HG03342 (cell line): ENCODE results near the gene FRMD4B.
A peak's percentile ranks its signal among the peaks of the same experiment; 100 is the strongest.

Source experiments
- ATAC-seq: cut with Tn5 transposase; IDR thresholded peaks from one replicate; pipeline ENCODE4 v1.9.1; 2021; ENCODE audit warnings: mild to moderate bottlenecking, moderate library complexity; ENCODE audit not compliant: unreplicated experiment

The FRMD4B gene

DNA sequence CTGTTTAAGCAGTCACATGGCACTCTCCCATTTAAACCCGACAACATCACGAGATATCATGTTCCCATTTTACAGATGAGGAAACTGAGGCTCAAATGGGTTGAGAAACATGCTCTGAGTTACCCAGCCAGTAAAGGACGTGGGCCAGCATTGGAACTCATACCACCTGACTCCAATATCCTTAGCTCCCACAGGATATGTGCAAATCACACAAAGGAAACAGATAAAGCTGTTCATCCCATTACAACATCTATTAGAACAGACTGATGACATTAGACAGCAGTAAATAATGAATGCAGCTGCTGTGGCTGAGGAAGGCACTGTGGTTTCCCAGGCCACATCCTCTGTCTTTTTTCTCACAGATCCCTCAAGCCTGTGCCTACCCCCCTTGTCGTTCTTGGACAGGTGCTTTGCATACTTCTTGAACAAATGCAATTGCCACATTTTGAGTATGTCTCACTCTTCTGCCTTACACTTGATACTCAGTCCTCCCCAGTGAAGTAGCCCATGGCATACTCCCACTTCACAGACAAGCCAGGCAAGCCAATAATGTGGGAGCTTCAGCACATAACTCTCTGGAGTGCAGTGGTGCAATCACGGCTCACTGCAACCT lies 17.7 kb downstream of the FRMD4B start:
- peak; percentile 99 for ATAC-seq

- ATAC-seq, result no peak
Observed at GRCh38 chr3:69367586-69367985, 18.3 kb downstream of the FRMD4B start.

- no peak for ATAC-seq
Observed at GRCh38 chr3:69364354-69364753, 21.5 kb downstream of the FRMD4B start.

DNA sequence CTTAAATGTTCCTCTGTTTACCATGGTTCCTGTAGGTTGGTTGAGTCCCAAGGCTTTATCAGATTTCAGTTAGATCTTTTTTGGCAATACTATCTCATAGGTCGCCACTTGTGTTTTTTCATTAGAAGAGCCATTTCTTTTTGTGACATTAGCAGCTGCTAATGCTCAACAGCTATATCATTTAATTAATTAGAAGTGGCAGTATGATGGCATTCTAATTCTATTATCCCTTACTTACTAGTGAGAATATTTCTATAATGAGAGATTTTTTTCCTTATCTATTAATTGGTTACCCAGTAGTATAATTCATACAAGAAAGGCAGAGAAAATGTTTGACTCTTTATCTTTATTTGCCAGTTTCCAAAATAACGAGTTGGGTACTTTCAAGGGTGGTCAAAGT lies 25.2 kb downstream of the FRMD4B start:
- ATAC-seq, result no peak

- ATAC-seq, result no peak
Observed at GRCh38 chr3:69359916-69360315, 26.0 kb downstream of the FRMD4B start.

- no peak for ATAC-seq
Observed at GRCh38 chr3:69359339-69359893, 26.5 kb downstream of the FRMD4B start.

DNA sequence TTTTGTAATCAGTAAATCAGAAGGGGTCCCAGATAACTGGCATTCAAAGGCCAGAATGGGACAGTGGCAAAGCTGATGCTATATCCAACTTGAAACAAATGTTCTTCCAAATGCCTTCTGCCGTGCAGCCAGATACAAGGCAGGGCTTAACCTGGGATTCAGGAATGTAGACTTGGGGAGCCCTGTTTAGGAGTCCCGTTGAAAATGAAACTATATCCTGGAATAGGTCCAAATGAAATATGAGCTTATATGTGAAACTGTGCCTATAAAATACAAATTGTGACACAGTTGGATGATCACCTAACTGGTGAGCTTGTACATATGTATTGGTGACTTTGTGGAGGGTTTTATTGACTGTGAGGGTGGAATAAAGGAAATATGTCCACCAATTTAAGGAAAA lies 28.7 kb downstream of the FRMD4B start:
- ATAC-seq, result no peak

GRCh38 chr3:69354948-69355347 lies 30.9 kb downstream of the FRMD4B start:
- no peak for ATAC-seq

- no peak for ATAC-seq
Observed at GRCh38 chr3:69353503-69353902, 32.4 kb downstream of the FRMD4B start.

- no peak for ATAC-seq
Observed at GRCh38 chr3:69353088-69353478, 32.8 kb downstream of the FRMD4B start.

DNA sequence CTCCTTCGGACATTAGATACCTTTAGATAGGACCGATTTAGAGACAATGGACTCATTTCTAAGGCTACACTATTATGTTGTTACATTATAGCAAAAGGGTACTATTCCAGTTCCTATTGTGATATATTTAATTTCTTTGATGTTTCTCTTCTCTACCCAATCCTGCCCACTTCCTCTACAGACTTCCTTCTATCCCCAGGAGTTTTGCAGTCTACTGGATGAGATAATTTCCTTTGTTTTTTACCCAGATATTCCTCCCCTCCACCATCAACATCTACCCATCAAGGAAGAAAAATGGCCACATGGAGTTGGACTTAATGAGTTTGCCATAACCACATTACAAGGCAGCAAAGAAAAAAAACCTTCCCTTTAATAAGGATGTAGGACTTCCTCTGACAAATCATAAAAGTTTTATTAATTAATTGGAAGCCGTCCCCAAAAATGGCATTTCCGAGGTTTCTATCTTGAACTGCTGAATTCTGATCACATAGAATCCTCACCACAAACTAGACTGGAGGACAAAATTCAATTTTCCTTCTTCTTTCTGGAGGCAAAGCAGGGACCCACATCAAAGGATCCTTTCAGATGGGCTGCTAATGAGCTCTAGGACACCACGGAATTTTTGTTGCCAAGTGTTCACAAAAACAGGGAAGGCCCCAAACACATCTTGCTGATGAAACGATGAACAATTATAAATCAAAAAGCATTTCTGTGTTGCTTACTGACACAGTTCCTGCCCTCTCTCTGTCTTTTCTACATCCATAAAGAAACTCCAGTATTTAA lies 33.4 kb downstream of the FRMD4B start:
- ATAC-seq, result no peak

DNA sequence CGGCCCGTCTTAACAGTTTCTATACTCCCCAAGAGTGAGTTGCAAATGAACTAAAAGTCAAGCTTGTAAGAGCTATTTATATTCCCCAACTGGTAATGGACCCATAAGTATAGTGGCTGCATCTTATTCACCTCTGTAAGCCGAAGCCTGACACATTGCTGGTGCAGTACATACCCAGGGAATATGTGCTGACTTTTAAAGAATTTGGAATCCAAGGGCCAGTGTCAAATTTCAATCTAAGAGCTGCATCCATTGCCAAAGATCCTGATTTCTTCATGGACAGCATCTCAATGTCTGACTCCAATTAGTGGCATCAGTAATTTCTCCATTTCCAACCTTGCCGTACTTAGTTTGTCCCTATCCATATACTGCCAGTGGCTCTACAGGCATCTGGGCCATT lies 42.0 kb downstream of the FRMD4B start:
- no peak for ATAC-seq

DNA sequence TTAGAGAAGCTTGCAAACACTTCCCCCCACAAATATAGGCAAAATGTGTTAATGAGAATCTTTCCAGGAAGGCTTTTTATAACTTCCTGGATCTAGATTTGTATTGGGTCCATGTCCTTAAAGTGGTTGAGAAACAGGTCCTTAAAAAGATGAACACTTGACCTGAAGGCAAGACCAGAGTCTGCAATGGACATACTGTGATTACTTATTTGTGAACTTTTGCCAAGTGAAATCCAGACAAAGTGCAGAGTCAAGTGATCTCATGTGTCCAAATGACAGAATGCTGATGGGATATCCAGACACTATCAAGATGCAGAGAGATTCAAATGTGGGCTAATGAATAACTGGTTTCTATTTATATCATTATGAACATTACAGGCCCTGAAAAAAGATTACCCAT lies 43.8 kb downstream of the FRMD4B start:
- no peak for ATAC-seq

DNA sequence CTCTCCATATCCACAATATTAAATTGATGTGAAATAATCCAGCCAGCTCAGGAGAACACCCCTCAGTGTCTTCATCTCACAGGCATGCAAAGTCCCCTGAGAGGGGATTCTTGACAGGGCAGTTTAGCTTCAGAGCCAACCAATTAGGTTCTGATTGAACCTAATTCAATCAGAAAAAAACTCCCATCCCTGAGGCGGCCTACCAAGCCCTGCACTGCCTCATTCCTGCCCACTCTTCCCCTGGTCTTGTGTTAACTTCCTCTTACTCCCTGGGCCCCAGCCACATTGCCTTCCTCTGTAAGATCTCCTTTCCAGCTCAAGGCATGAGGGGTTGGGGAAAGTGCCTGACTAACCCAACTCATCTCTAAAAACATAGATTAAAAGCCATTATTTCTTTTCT lies 46.1 kb downstream of the FRMD4B start:
- ATAC-seq, result no peak

- no peak for ATAC-seq
Observed at GRCh38 chr3:69338911-69339310, 47.0 kb downstream of the FRMD4B start.

GRCh38 chr3:69332934-69333333 lies 53.0 kb downstream of the FRMD4B start:
- ATAC-seq, result no peak

DNA sequence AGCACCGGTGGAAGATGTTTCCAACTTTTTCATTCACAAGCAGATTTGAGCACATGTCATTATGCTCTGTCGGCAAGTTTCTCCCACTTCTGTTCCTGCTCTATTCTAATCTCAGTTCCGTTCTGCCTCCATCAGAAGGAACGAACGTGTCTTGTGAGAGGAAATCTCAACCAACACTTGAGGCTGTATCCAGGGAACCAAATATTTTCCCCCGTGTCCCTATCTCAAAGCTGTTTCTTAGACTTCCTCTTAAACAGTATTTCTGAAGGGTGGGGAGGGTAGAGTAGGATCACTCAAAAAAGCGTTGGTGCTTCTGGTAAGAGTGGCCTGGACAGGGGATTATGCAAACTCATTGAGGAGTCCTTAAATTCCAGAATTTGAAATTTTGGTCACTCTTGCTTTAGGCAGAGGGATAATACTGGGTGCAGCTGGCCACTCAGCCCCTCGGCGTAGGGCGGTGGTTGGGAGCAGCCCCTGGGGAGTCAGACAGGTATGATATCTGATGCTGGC lies 54.9 kb downstream of the FRMD4B start:
- ATAC-seq, result no peak

- no peak for ATAC-seq
Observed at GRCh38 chr3:69329892-69330291, 56.0 kb downstream of the FRMD4B start.

DNA sequence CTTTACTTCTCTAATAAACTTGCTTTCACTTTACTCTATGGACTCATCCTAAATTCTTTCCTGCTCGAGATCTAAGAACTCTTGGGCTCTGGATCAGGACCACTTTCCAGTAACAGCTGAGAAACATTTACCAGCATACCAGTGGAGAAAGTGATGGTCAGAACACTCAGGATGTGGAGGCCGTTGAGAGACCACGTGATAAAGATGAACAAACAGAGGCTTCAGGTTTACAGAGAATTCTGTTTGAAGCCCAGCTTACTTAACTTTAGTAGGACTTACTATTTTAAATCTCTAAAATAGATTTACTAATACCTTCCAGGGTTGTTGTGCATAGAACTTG lies 57.0 kb downstream of the FRMD4B start:
- no peak for ATAC-seq

DNA sequence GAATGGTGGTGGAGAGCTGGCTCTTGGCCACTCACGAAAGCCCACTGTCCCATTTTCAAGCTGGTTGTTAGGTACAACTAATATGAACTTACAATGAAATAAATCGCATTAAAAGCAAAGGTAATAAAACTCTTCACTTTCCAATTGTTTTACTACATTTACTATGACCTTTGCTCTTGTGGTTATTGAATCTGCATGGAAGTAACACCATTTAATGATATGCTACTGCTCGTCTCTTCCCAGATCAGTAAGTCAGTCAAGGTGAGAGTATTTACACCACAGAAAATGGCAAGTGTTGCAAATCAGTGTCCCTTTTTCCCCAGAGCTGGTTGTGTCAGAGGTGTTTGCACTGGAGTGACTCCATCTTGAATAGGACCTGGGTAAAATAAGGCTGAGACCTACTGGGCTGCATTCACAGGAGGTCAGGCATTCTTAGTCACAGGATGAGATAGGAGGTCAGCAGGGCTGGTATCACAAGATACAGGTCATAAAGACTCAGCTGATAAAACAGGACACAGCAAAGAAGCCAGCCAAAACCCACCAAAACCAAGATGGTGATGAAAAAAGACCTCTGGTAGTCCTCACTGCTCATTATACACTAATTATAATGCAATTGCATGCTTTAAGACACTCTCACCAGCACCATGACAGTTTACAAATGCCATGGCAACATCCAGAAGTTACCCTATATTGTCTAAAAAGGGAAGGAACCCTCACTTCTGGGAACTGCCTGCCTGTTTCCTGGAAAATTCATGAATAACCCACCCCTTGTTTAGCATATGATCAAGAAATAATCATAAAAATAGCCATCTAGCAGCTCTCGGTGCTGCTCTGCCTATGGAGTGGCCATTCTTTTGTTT lies 57.6 kb downstream of the FRMD4B start:
- no peak for ATAC-seq

GRCh38 chr3:69326855-69327300 lies 59.0 kb downstream of the FRMD4B start:
- ATAC-seq, result peak; percentile 77
